GM18907 (cell line): ENCODE data around the gene CAPN12.

Source experiments
- ATAC-seq: cut with Tn5 transposase; IDR thresholded peaks from one replicate; pipeline ENCODE4 v1.9.1; 2021; ENCODE audit warnings: mild to moderate bottlenecking, moderate library complexity; ENCODE audit not compliant: unreplicated experiment

The CAPN12 gene

GRCh38 chr19:38698225-38699026 is 45.8 kb downstream of the CAPN12 start:
- ATAC-seq: no peak

- ATAC-seq: no peak
Observed at GRCh38 chr19:38697641-38698071, 46.6 kb downstream of the CAPN12 start.

GRCh38 chr19:38697197-38697596 is 47.1 kb downstream of the CAPN12 start:
- no peak for ATAC-seq

- ATAC-seq: no peak
Observed at GRCh38 chr19:38696729-38697055, 47.6 kb downstream of the CAPN12 start.

GRCh38 chr19:38695832-38696728 is 48.2 kb downstream of the CAPN12 start:
- ATAC-seq: no peak

- ATAC-seq: no peak
Observed at GRCh38 chr19:38695317-38695683, 49.0 kb downstream of the CAPN12 start.

- peak; percentile 46 for ATAC-seq
Observed at GRCh38 chr19:38693380-38694223, 50.7 kb downstream of the CAPN12 start.

GRCh38 chr19:38692458-38693379 is 51.6 kb downstream of the CAPN12 start:
- ATAC-seq: no peak

- ATAC-seq: no peak
Observed at GRCh38 chr19:38691938-38692457, 52.3 kb downstream of the CAPN12 start.

- no peak for ATAC-seq
Observed at GRCh38 chr19:38690832-38691231, 53.4 kb downstream of the CAPN12 start.

- ATAC-seq: no peak
Observed at GRCh38 chr19:38690146-38690545, 54.1 kb downstream of the CAPN12 start.

GRCh38 chr19:38687837-38688378 is 56.4 kb downstream of the CAPN12 start:
- no peak for ATAC-seq

GRCh38 chr19:38686530-38686888 is 57.8 kb downstream of the CAPN12 start:
- ATAC-seq: peak; percentile 50

- ATAC-seq: peak; percentile 20
Observed at GRCh38 chr19:38685666-38686529, 58.4 kb downstream of the CAPN12 start.

GRCh38 chr19:38684862-38685665 is 59.2 kb downstream of the CAPN12 start:
- ATAC-seq: no peak

- ATAC-seq: no peak
Observed at GRCh38 chr19:38684078-38684861, 60.0 kb downstream of the CAPN12 start.
